ENCODE measurements around the gene CHRM1. TPM values are rescaled to one million over a fixed set of nuclear protein-coding genes. Genes with fewer than 3 reads are reported as not detected.

The CHRM1 gene
- polyA plus RNA-seq, 3 donors = not detected

- peaks cover 5% of the 10 kb centered on the region for H3K4me1 Mint-ChIP-seq
- Histone ChIP-seq H3K9ac (ENCODE audit: insufficient read depth, low read length, poor library complexity, severe bottlenecking) (no peak overlapping the region), H3K9me3 (replicated peaks in 1 of 2; ENCODE audit: control insufficient read depth in 1 of 2, insufficient read depth in 1 of 2, low read length in 2 of 2) (no peaks in the 10 kb centered on the region), H3K27me3 (ENCODE audit: control insufficient read depth in 2 of 2, insufficient read depth in 2 of 2, low read length in 2 of 2) (no peaks in the 10 kb centered on the region), H3K36me3 (replicated peaks in 1 of 2; ENCODE audit: control insufficient read depth in 1 of 2, insufficient read depth in 2 of 2, low read length in 2 of 2) (no peaks in the 10 kb centered on the region), H3K4me1 (ENCODE audit: control insufficient read depth in 1 of 2, insufficient read depth in 2 of 2, low read length in 2 of 2) (no peaks in the 10 kb centered on the region), H3K27ac (ENCODE audit: low read depth in 1 of 2, low read length in 2 of 2) (no peak overlapping the region), H4K20me1 (ENCODE audit: insufficient read depth, low read length) (no peaks in the 10 kb centered on the region), H3K4me2 (replicated peaks; ENCODE audit: extremely low read depth, low read length, poor library complexity, severe bottlenecking) (no peak overlapping the region), H2AFZ (ENCODE audit: insufficient read depth, low read depth, low read length, poor library complexity, severe bottlenecking) (no peak overlapping the region), H3K79me2 (ENCODE audit: insufficient read depth, low read length) (no peaks in the 10 kb centered on the region), H3K4me3 (replicated peaks in 1 of 3; ENCODE audit: low read depth in 2 of 3, low read length in 3 of 3) (no peak overlapping the region)
- no peak overlapping the region for H3K27ac Mint-ChIP-seq
- 95% methylated on average over 18 of the region's 27 CpGs for WGBS (ENCODE audit: insufficient coverage)
- no peak overlapping the region for H3K4me3 Mint-ChIP-seq
- H3K9me3 Mint-ChIP-seq = peaks cover 0 to 1% (median 0%) of the 10 kb centered on the region in 7 donors
- no peaks in the 10 kb centered on the region for H3K36me3 Mint-ChIP-seq
- peaks cover 5 to 16% (median 14%) of the 10 kb centered on the region in 3 donors for H3K27me3 Mint-ChIP-seq (ENCODE audit: low read depth in 3 of 3)
- intact Hi-C loops (cut with micrococcal nuclease) = no loop called here
- no peak for DNase-seq
- no peak for TF ChIP-seq CTCF (IDR thresholded peaks at IDR 0.05)
Measured at GRCh38 chr11:62910141-62910882, 10.9 kb downstream of the CHRM1 start.

GRCh38 chr11:62909107-62909894 is 11.9 kb downstream of the CHRM1 start:
- H3K36me3 Mint-ChIP-seq = no peaks in the 10 kb centered on the region
- H3K4me1 ChIP-seq (ENCODE audit: control insufficient read depth in 1 of 2, insufficient read depth in 2 of 2, low read length in 2 of 2) = no peaks in the 10 kb centered on the region
- H3K9me3 ChIP-seq (replicated peaks in 1 of 2; ENCODE audit: control insufficient read depth in 1 of 2, insufficient read depth in 1 of 2, low read length in 2 of 2) = no peaks in the 10 kb centered on the region
- no peaks in the 10 kb centered on the region for H3K79me2 ChIP-seq (ENCODE audit: insufficient read depth, low read length)
- H3K4me1 Mint-ChIP-seq = peaks cover 7% of the 10 kb centered on the region
- H3K27me3 ChIP-seq (ENCODE audit: control insufficient read depth in 2 of 2, insufficient read depth in 2 of 2, low read length in 2 of 2) = no peaks in the 10 kb centered on the region
- intact Hi-C loops (cut with micrococcal nuclease) = no loop called here
- no peak overlapping the region for H3K4me3 Mint-ChIP-seq
- H2AFZ ChIP-seq (ENCODE audit: insufficient read depth, low read depth, low read length, poor library complexity, severe bottlenecking) = no peak overlapping the region
- H3K27ac ChIP-seq (ENCODE audit: low read depth in 1 of 2, low read length in 2 of 2) = no peak overlapping the region
- H3K9ac ChIP-seq (ENCODE audit: insufficient read depth, low read length, poor library complexity, severe bottlenecking) = no peak overlapping the region
- no peak for DNase-seq
- H3K4me3 ChIP-seq (replicated peaks in 1 of 3; ENCODE audit: low read depth in 2 of 3, low read length in 3 of 3) = no peak overlapping the region
- H3K9me3 Mint-ChIP-seq = peaks cover 0 to 1% (median 0%) of the 10 kb centered on the region in 7 donors
- no peak overlapping the region for H3K4me2 ChIP-seq (replicated peaks; ENCODE audit: extremely low read depth, low read length, poor library complexity, severe bottlenecking)
- H3K27ac Mint-ChIP-seq = no peak overlapping the region
- no peaks in the 10 kb centered on the region for H3K36me3 ChIP-seq (replicated peaks in 1 of 2; ENCODE audit: control insufficient read depth in 1 of 2, insufficient read depth in 2 of 2, low read length in 2 of 2)
- H3K27me3 Mint-ChIP-seq (ENCODE audit: low read depth in 3 of 3) = peaks cover 7 to 17% (median 16%) of the 10 kb centered on the region in 3 donors
- WGBS (ENCODE audit: insufficient coverage) = 64% methylated on average over 24 of the region's 24 CpGs
- TF ChIP-seq CTCF (IDR thresholded peaks at IDR 0.05) = no peak
- no peaks in the 10 kb centered on the region for H4K20me1 ChIP-seq (ENCODE audit: insufficient read depth, low read length)

Measured in CD14-positive monocyte (primary cell).